Ishikawa (cell line): ENCODE data around the gene TRAF1.

Source experiments
- CEBPB ChIP-seq: IDR thresholded peaks from 2 replicates; pipeline ENCODE4 v1.6.1; 2012
- EGR1 ChIP-seq: IDR thresholded peaks from 2 replicates; pipeline ENCODE4 v1.6.1; 2012
- EP300 ChIP-seq: IDR thresholded peaks from 2 replicates; pipeline ENCODE4 v1.6.1; 2012; ENCODE audit warnings: borderline replicate concordance
- RAD21 ChIP-seq: IDR thresholded peaks from 2 replicates; pipeline ENCODE4 v1.6.1; 2012; ENCODE audit warnings: low read depth
- REST ChIP-seq: IDR thresholded peaks from 2 replicates; pipeline ENCODE4 v1.6.1; 2012; ENCODE audit warnings: low read depth, mild to moderate bottlenecking
- TAF1 ChIP-seq: IDR thresholded peaks from 2 replicates; pipeline ENCODE4 v1.6.1; 2012; ENCODE audit warnings: low read depth, mild to moderate bottlenecking
- TCF12 ChIP-seq: IDR thresholded peaks from 2 replicates; pipeline ENCODE4 v1.6.1; 2012; ENCODE audit warnings: low read depth
- YY1 ChIP-seq: IDR thresholded peaks from 2 replicates; pipeline ENCODE4 v1.6.1; 2012; ENCODE audit warnings: low read depth
- TF ChIP-seq, protein P1 (sequence below): IDR thresholded peaks from 2 replicates; pipeline ENCODE4 v1.6.1; 2012

DNA sequence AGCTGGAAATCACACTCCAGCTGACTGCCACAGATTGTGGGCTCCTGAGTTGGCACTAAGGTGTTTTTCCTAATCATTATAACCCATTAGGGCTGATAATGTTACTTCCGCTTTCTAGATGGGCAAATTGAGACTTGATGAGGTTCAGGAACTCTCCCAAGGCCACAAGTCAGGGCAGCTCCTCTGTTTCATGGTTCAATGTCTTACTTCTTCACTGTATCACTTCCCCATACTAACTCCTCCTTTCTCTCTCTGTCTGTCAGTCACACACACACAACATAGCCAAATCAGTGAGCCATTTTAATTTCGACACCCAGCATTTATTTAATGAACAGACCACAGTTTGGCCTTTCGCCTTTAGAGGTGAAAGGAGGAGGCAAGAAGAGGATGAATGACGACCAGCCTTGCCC is 17.8 kb upstream of the TRAF1 start:
- TF ChIP-seq REST (no peak), YY1 (no peak), EP300 (no peak), TAF1 (no peak), TCF12 (no peak), RAD21 (no peak), CEBPB (no peak), EGR1 (no peak)
- TF ChIP-seq, protein P1, sequence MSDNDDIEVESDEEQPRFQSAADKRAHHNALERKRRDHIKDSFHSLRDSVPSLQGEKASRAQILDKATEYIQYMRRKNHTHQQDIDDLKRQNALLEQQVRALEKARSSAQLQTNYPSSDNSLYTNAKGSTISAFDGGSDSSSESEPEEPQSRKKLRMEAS: no peak
